Activated CD8-positive, alpha-beta T cell treated with anti-CD3 and anti-CD28 coated beads, Interleukin-2, amount 10 ng/mL, durations not matched to agents 7 days and 5 days (primary cell): ENCODE measurements around the gene FABP6. TPM values are rescaled to one million over a fixed set of nuclear protein-coding genes. Genes with fewer than 3 reads are reported as not detected.
A peak's percentile ranks its signal among the peaks of the same experiment; 100 is the strongest.
"Not testable (repeated sequence)": the region's sequence is repeated elsewhere in the genome, so short reads cannot be mapped to it uniquely, and the experiment has no call there.

Experiments
- ATAC-seq: fragments of 150-1000 bp; cut with Tn5 transposase; one replicate; pipeline ENCODE4 v1.10.0; 2021; ENCODE audit warnings: moderate library complexity
- CTCF ChIA-PET: fragments of 350-600 bp; sonication (Branson Sonifier 250); formaldehyde crosslinking; loops from one replicate; lab custom pipeline; 2021; ENCODE audit warnings: antibody characterized with exemption; lab: Charles Lee
- POLR2A ChIA-PET: fragments of 350-600 bp; sonication (Branson Sonifier 250); formaldehyde crosslinking; loops from one replicate; lab custom pipeline; 2021; ENCODE audit warnings: antibody characterized with exemption; lab: Charles Lee
- DNase-seq: peaks from one replicate; pipeline ENCODE4 v3.0.0-alpha.2; 2020
- H3K27ac Mint-ChIP-seq: one replicate; pipeline ENCODE4 v1.8.0; 2021; ENCODE audit warnings: mild to moderate bottlenecking, mixed read lengths
- H3K27me3 Mint-ChIP-seq: one replicate; pipeline ENCODE4 v1.8.0; 2021; ENCODE audit warnings: low read depth, mixed read lengths
- H3K36me3 Mint-ChIP-seq: one replicate; pipeline ENCODE4 v1.8.0; 2021; ENCODE audit warnings: low read depth, mixed read lengths
- H3K4me1 Mint-ChIP-seq: one replicate; pipeline ENCODE4 v1.8.0; 2021; ENCODE audit warnings: low read depth, mixed read lengths
- H3K4me3 Mint-ChIP-seq: one replicate; pipeline ENCODE4 v1.8.0; 2021; ENCODE audit warnings: mild to moderate bottlenecking, mixed read lengths
- H3K9me3 Mint-ChIP-seq: one replicate; pipeline ENCODE4 v1.8.0; 2022; ENCODE audit warnings: mixed read lengths; ENCODE audit not compliant: insufficient read depth
- total RNA-seq, 2 experiments: library from RNA; stranded (reverse); gene quantifications; one replicate each; pipeline ENCODE4 v1.2.3, GENCODE V29; 2021

FABP6 gene, protein sequence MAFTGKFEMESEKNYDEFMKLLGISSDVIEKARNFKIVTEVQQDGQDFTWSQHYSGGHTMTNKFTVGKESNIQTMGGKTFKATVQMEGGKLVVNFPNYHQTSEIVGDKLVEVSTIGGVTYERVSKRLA
- total RNA-seq, result not detected

DNA sequence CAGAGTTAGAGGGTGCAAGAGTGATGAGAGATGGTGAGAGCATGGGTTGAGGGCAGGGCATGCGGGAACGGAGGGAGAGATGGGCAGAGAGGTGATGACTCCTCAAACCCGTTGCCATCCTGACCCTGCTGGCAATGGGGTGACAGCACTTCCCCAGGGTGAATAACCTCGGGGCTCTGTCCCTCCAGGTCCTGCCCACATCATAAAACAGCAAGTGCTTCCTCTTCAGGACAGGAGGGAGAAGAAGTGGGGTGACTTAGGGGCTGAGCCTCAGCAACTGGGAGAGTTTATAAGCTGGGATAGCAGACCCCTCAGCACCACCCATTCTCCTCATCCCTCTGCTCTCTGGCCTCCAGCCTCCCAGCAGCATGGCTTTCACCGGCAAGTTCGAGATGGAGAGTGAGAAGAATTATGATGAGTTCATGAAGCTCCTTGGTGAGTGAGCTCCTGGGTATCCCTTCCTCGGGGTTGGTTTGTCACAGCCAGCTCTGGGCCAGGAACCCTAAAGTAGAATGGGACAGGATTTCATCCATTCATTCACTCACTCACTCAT lies at the start of gene FABP6:
Gene FABP6, plus strand, starts transcription at position 317 of the 553 bp plus-strand sequence. Its CDS starts 52 bp downstream, at position 369.
- ChIA-PET POLR2A (no interaction called here), CTCF (no interaction called here)
- no peaks in the 10 kb centered on the region for H3K4me1 Mint-ChIP-seq
- H3K27me3 Mint-ChIP-seq, result peaks cover 3% of the 10 kb centered on the region
- DNase-seq (no peak), ATAC-seq (no peak)
- no peaks in the 10 kb centered on the region for H3K9me3 Mint-ChIP-seq
- H3K4me3 Mint-ChIP-seq, result no peak within 1 kb of the TSS
- no peak within 1 kb of the TSS for H3K27ac Mint-ChIP-seq
- no peaks in the 10 kb centered on the region for H3K36me3 Mint-ChIP-seq

DNA sequence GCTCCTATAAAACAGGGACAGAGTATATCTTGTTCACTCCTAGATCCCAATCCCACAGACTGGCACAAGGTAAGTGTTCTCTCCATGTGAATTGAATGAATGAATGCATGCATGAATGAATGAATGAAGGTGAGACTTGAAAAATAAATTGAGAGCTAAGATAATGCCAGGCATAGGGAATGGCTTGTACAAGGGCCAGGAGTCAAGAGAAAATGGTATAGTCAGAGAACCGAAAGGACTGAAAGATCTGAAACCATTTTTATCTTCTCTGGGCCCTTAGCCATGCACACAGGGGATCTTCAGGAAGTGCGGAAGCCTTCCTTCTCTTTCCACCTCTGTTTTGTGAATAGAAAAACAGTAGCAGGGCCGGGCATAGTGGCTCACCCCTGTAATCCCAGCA lies 48.4 kb upstream of the FABP6 start:
- Mint-ChIP-seq H3K4me3 (no peak overlapping the region), H3K36me3 (no peaks in the 10 kb centered on the region), H3K9me3 (no peaks in the 10 kb centered on the region), H3K27me3 (peaks cover 6% of the 10 kb centered on the region), H3K27ac (no peak overlapping the region), H3K4me1 (no peaks in the 10 kb centered on the region)
- no peak for DNase-seq
- no peak for ATAC-seq
- POLR2A ChIA-PET, result no interaction called here
- CTCF ChIA-PET, result interaction anchor here (1.0 kb wide), 1 partner anchor 160 kb away, joined by 3 read pairs; no protein-coding TSS in a partner anchor

DNA sequence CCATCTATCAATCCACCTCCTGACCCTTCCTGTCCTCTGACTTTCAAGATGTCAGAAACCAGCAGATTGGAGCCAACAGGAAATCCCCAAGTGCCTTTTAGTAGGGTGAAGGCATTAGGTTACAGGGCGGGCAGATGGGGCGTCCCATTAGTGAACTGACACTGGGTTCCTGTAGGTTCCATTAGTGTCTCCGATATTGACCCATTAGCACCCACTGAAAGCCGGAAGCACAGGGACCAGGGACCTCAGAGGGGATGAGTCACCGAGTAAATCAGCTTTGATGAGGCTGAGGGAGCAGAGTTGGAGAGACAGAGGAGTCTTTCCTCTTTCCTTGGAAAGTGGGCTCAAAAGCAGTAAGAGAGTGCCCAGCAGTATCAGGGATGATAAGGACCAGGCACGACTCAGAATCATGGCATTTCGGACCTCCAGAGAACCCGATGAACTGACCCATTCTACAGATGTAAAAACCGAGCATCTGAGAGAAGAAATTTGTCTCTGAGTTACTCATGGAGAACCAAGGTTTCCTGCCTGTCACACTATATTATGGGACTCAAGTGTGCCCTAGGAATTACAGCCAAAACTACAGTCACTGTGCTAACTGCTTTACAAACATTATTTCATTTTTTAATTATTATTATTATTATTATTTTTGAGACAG lies 47.2 kb upstream of the FABP6 start:
- DNase-seq, result no peak
- Mint-ChIP-seq H3K4me1 (no peaks in the 10 kb centered on the region), H3K27ac (no peak overlapping the region), H3K9me3 (no peaks in the 10 kb centered on the region), H3K36me3 (no peaks in the 10 kb centered on the region), H3K4me3 (no peak overlapping the region), H3K27me3 (peaks cover 9% of the 10 kb centered on the region)
- CTCF ChIA-PET, result no interaction called here
- no peak for ATAC-seq
- POLR2A ChIA-PET, result no interaction called here

DNA sequence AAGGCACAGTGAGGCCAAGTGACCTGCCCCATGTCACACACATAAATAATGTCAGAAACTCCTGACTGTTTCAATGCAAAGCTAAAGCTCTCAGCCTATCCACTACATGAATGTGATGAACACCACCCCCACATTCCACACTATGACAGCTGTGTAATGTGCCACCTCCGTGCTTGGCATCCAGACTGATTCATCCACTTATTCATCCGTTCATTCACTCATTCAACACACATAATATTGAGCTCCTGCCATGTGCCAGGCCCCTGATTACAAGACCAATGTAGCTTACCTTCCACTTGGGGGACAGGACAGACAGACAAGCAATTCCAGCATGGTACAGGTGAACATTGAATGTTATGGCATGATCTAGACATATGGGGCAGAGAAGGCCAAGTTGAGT lies 46.2 kb upstream of the FABP6 start:
- H3K27me3 Mint-ChIP-seq, result peaks cover 11% of the 10 kb centered on the region
- no peaks in the 10 kb centered on the region for H3K9me3 Mint-ChIP-seq
- ATAC-seq (no peak), DNase-seq (no peak)
- ChIA-PET CTCF (no interaction called here), POLR2A (no interaction called here)
- H3K4me3 Mint-ChIP-seq, result no peak overlapping the region
- no peaks in the 10 kb centered on the region for H3K4me1 Mint-ChIP-seq
- H3K27ac Mint-ChIP-seq, result no peak overlapping the region
- peaks cover 1% of the 10 kb centered on the region for H3K36me3 Mint-ChIP-seq

DNA sequence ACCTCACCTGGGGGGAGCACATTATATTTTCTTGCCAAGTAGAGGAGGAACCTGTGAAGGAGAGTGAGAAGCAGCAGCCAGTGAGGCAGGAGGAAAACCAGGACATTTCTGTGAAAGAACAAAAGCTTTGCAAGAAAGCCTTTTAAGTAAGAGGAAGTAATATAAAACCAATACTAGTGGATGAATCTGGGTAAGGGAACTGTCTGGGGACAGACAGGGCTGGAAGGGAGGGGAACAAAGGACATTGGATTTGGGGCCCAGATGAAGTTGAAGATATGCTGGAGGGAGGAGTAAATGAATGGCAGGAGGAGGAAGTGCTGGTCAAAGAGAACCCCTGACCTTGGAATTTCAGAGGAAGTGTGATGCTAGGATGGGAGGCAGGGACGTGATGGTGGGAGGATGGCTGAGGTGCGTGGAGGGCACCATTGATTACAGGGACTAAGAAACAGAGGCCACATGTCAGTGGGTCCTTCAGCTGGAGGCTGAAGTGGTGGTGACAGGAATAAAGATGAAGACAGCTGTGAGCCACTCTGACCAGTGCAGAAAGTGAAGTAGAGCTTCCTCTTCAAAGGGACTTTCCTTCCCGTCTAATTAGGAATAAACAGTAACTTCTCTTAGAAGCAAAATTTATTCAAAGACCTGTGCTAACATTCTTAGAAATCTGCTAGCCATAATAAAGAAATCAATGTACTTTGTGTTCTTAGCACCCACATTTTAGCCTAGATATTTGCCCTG lies 43.5 kb upstream of the FABP6 start:
- H3K4me3 Mint-ChIP-seq, result no peak overlapping the region
- ChIA-PET POLR2A (no interaction called here), CTCF (no interaction called here)
- H3K27ac Mint-ChIP-seq, result no peak overlapping the region
- ATAC-seq (no peak), DNase-seq (no peak)
- H3K4me1 Mint-ChIP-seq, result peaks cover 4% of the 10 kb centered on the region
- peaks cover 16% of the 10 kb centered on the region for H3K27me3 Mint-ChIP-seq
- H3K9me3 Mint-ChIP-seq, result no peaks in the 10 kb centered on the region
- H3K36me3 Mint-ChIP-seq, result peaks cover 1% of the 10 kb centered on the region

DNA sequence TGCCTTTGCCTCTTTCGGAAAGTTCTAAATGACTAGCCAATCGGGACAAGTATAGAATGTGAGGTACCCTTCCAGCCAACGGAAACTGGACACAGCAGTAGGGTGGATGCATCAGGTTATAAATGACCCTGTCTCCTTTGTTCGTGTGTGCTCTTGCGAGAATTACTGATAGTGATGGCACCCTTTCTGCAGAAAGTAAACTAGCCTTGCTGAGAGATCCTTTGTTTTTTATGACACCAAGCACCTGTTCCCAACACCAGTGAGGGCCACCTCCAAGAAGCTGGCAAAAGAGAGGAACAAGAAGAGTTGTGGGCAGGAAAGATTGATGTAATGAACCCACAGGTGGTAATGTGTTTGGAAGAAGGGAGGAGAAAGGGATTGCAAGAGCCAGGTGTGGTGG lies 42.8 kb upstream of the FABP6 start:
- ChIA-PET POLR2A (no interaction called here), CTCF (interaction anchor here (2.2 kb wide), 1 partner anchor 164 kb away, joined by 9 read pairs; no protein-coding TSS in a partner anchor)
- DNase-seq (no peak), ATAC-seq (no peak)
- Mint-ChIP-seq H3K27me3 (peaks cover 16% of the 10 kb centered on the region), H3K9me3 (no peaks in the 10 kb centered on the region), H3K27ac (no peak overlapping the region), H3K36me3 (peaks cover 1% of the 10 kb centered on the region), H3K4me3 (no peak overlapping the region), H3K4me1 (peaks cover 4% of the 10 kb centered on the region)

DNA sequence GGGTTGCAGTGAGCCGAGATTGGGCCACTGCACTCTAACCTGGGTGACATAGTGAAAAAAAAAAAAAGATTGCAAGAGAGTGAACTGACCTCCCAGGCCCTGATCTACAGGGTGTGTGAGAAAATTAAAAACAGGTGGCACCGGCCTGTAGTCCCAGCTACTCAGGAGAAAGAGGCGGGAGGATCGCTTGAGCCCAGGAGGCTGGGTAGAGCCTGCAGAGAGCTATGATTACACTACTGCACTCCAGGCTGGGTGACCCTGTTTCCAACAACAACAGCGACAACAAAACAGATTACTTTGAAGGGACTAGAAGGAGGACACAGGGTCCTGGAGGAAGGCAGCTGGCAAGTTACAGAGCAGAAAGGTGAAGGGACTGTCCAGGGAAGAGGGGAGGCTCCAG lies 42.2 kb upstream of the FABP6 start:
- H3K27ac Mint-ChIP-seq, result no peak overlapping the region
- DNase-seq (no peak), ATAC-seq (no peak)
- H3K27me3 Mint-ChIP-seq, result peaks cover 16% of the 10 kb centered on the region
- CTCF ChIA-PET, result interaction anchor here (1.4 to 2.2 kb wide), 2 partner anchors 11 to 165 kb away, joined by 4 to 9 read pairs; no protein-coding TSS in a partner anchor
- H3K4me1 Mint-ChIP-seq, result peaks cover 4% of the 10 kb centered on the region
- peaks cover 1% of the 10 kb centered on the region for H3K36me3 Mint-ChIP-seq
- POLR2A ChIA-PET, result no interaction called here
- H3K4me3 Mint-ChIP-seq, result no peak overlapping the region
- H3K9me3 Mint-ChIP-seq, result no peaks in the 10 kb centered on the region

DNA sequence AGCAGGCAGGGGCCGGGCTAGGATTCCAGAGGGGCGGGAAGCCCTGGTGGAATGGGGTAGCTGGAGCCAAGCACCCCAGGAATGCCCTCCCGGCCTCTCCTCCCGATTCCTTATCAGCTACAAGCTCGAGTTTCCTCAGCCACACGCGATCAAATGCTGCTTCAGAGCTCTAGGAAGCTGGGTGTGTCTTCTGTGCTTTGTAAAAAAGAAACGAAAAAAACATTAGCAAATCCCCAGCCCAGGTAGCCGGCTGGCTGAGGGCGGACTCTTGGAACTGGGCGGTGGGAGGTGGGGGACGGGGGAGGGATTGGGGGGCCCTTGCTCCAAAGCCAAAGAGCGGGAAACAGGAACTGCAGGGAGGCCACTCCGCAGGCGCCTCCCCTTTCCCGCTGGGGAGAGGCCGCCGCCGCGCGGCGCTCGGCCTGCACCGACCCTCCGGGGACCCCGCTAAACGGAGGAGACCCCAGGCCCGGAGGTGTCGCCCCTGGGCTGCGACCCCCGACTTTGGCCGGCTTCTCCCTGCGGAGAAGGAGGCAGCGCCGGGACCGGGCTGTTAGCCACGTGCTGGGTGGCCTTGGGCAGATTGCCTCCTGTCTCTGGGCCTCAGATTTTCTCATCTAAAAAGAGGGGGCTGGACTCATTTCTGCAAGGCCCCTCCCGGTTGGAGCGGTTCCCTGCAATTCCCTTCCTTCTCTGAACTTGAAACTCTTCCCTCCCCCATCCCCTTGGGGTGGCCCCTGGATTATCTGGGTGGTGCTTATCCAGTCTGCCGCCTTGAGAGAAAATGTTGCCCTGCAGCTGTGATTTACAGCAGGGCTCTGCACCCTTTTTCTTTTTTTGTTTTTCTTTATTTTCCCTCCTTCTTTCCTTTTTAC lies 40.9 kb upstream of the FABP6 start:
- H3K4me3 Mint-ChIP-seq, result peak overlapping the region; percentile 53
- peaks cover 1% of the 10 kb centered on the region for H3K36me3 Mint-ChIP-seq
- H3K27ac Mint-ChIP-seq, result peak overlapping the region; percentile 52
- DNase-seq (no peak), ATAC-seq (peak; percentile 51)
- peaks cover 13% of the 10 kb centered on the region for H3K27me3 Mint-ChIP-seq
- ChIA-PET POLR2A (no interaction called here), CTCF (interaction anchor here (1.4 to 2.2 kb wide), 2 partner anchors 10 to 166 kb away, joined by 4 to 9 read pairs; no protein-coding TSS in a partner anchor)
- H3K4me1 Mint-ChIP-seq, result peaks cover 11% of the 10 kb centered on the region
- no peaks in the 10 kb centered on the region for H3K9me3 Mint-ChIP-seq

DNA sequence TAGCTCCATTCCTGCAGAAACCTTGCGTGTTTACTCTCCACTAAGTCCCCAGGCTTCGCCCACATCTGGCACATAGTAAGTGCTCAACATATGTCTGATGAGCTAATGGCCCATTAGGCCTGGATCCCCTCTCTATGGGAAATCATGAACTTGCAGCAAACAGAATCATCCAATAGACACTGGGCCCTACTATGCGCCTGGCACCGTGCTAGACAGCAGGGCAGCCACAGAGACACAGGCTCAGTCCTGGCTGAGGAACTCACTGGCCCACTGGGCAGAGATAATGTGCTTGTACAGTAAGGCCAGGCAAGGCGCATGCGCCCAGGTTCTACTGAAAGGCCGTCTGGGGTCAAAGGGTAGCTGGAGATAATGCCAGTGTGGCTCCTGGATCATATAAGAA lies 36.9 kb upstream of the FABP6 start:
- Mint-ChIP-seq H3K4me3 (no peak overlapping the region), H3K9me3 (no peaks in the 10 kb centered on the region), H3K27ac (no peak overlapping the region), H3K4me1 (peaks cover 11% of the 10 kb centered on the region), H3K27me3 (peaks cover 5% of the 10 kb centered on the region), H3K36me3 (no peaks in the 10 kb centered on the region)
- ChIA-PET CTCF (interaction anchor here (1.5 kb wide), 1 partner anchor 153 kb away, joined by 3 read pairs; no protein-coding TSS in a partner anchor), POLR2A (interaction anchor here (0.6 kb wide), 1 partner anchor 70 kb away, joined by 3 read pairs; no protein-coding TSS in a partner anchor)
- ATAC-seq (no peak), DNase-seq (no peak)

DNA sequence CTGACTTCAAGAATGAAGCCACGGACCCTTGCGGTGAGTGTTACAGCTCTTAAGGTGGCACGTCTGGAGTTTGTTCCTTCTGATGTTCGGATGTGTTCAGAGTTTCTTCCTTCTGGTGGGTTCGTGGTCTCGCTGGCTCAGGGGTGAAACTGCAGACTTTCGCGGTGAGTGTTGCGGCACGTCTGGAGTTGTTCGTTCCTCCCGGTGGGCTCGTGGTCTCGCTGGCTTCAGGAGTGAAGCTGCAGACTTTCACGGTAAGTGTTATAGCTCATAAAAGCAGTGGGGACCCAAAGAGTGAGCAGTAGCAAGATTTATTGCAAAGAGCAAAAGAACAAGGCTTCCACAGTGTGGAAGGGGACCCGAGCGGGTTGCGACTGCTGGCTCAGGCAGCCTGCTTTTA lies 36.2 kb upstream of the FABP6 start:
- POLR2A ChIA-PET, H3K36me3 Mint-ChIP-seq, H3K4me3 Mint-ChIP-seq, DNase-seq, H3K27me3 Mint-ChIP-seq, H3K27ac Mint-ChIP-seq, H3K9me3 Mint-ChIP-seq, ATAC-seq: not testable (repeated sequence)
- CTCF ChIA-PET, result interaction anchor here (1.5 kb wide), 1 partner anchor 152 kb away, joined by 3 read pairs; no protein-coding TSS in a partner anchor
- peaks cover 11% of the 10 kb centered on the region for H3K4me1 Mint-ChIP-seq

DNA sequence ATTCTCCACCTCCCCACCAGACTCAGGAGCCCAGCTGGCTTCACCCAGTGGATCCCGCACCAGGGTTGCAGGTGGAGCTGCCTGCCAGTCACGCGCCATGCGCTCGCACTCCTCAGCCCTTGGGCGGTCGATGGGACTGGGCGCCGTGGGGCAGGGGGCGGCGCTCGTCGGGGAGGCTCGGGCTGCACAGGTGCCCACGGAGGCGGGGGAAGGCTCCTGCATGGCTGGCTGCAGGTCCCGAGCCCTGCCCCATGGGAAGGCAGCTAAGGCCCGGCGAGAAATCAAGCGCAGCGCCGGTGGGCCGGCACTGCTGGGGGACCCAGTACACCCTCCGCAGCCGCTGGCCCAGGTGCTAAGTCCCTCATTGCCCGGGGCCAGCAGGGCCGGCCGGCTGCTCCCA lies 35.5 kb upstream of the FABP6 start:
- ATAC-seq, H3K36me3 Mint-ChIP-seq, H3K27ac Mint-ChIP-seq, H3K4me3 Mint-ChIP-seq, DNase-seq, H3K9me3 Mint-ChIP-seq, H3K27me3 Mint-ChIP-seq, H3K4me1 Mint-ChIP-seq, POLR2A ChIA-PET: not testable (repeated sequence)
- CTCF ChIA-PET, result interaction anchor here (1.5 kb wide), 1 partner anchor 151 kb away, joined by 3 read pairs; no protein-coding TSS in a partner anchor
